Cardiac fibroblast (primary cell): ENCODE results near the gene CACNA2D3.

Experiments
- DNase-seq, 2 donors: peaks; one replicate each; pipeline versions ENCODE4 v3.0.0 to v3.0.0-alpha.2; 2010; ENCODE audit warnings: low read depth in 2 of 2
- H3K4me3 ChIP-seq, 2 donors: replicated peaks in 1 of 2; 1 replicate in 1 of 2; 2 replicates in 1 of 2; pipeline ENCODE4 v1.5.1; 2011; ENCODE audit warnings: low read depth in 2 of 2, low read length in 2 of 2, mild to moderate bottlenecking in 2 of 2, moderate library complexity in 1 of 2
- CTCF ChIP-seq: IDR thresholded peaks from one replicate; pipeline ENCODE4 v1.5.1; 2011; ENCODE audit warnings: low read depth, mild to moderate bottlenecking, low read length, inconsistent platforms

CACNA2D3 gene

DNA sequence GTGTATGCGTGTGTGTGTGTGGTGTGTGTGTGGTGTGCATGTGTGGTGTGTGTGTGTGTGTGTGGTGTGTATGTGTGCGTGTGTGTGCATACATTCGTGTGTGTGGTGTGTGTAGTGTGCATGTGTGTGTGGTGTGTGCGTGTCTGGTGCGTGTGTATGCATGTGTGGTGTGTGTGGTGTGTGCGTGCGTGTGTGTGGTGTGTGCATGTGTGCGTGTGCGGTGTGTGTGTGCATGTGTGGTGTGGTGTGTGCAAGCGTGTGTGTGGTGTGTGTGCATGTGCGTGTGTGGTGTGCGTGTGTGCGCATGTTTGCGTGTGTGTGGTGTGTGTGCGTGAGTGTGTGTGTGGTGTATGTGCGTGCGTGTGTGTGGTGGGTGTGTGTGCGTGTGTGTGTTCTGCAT, 595.2 kb downstream of the CACNA2D3 start:
- TF ChIP-seq CTCF = no peak
- no peak overlapping the region for H3K4me3 ChIP-seq
- no peak for DNase-seq

- no peak for TF ChIP-seq CTCF
- DNase-seq = no peak
- H3K4me3 ChIP-seq = no peak overlapping the region
Measured at GRCh38 chr3:54719914-54720313, 597.6 kb downstream of the CACNA2D3 start.

GRCh38 chr3:54720604-54721003, 598.3 kb downstream of the CACNA2D3 start:
- no peak overlapping the region for H3K4me3 ChIP-seq
- no peak for DNase-seq
- no peak for TF ChIP-seq CTCF

DNA sequence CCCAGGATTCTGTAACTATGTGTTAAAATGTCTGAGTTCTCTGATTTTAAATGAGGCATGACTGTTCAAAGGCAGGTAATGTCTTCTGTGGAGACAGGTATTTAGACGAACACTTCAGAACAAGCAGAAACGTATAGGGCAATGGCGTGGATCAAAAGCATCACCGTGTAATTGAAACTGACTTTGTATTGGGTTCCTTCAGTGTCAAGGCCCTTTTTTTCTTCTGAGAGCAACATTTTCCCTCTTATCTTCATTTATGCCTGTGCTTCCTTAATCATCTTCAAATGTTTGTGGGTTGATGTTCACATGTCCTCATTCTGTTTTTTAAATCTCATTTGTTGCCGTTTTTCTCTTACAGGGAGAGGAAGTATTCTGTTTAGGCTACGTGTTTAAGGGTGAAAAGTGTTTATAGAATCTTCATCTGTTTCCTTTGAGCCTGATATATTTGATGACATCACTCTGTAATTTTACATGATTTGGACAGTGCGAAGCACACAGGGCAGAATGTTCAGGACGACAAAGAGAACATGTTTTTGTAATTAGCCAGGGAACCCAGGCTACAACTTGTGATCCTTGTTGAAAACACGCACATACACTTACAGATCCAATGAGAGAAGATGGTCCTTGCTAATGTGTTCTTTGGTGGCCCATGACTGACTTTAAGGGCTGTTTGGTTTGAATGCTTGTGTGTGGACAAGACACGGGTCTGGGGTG, 609.5 kb downstream of the CACNA2D3 start:
- DNase-seq = no peak
- no peak overlapping the region for H3K4me3 ChIP-seq
- TF ChIP-seq CTCF = no peak

DNA sequence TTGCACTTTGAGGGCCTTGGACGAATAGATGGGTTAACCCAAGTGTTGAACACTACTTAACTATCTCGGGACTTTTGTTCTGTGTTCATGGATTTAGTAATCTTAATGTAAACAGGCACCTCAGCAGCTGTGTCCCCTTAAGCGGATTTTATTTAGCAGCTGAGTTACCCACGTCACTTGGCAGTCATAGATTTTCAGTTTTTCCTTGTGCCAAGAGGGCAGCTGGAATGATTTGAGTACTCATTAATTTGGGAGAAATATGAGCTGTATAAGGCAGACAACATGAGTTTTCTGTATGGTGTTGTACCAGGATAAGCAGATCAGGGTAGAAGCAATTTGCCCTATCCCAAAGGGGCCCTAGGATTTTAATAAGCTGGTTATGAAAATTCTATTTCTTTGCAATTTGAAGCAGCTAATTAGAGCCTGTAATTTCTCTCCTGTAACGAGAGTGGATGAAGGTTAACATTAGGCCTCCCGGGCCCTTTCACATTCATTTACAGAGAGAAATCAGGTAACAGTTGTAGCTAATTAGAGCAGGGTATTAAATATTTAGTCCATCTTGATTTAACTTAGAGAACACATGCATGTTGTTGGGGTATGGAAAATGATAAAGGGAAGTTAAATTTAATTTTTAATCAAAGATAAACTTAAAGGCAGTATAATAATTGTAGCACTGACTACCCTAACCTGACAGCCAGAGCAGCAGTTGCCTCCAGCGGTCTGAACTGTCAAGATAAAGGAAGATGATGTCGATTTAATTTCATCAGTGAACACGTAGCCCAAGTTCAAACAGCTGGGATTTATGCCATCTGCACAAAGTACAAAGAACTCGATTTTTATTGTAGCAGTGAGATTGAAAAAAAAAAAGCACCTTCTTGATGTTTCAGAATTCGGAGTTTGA, 611.0 kb downstream of the CACNA2D3 start:
- no peak for DNase-seq
- H3K4me3 ChIP-seq = no peak overlapping the region
- no peak for TF ChIP-seq CTCF

DNA sequence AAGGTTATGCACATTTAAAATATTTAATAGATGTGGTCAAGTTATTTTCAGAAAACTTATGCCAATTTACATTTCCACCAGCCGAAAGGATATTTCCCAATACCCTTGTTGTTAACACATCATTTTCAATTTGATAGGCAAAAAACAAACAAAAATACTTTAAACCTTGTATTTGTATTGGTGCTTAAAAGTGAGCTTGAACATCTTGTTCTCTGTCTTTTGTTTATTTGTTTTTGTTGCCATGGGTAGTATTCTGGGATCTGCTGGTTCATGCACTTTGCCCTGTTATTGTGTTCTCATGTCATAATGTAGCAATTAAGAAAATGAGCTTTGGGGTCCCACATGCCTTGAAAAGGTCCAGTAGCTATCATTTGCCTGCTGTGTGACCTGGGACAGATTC, 614.1 kb downstream of the CACNA2D3 start:
- no peak for DNase-seq
- no peak overlapping the region for H3K4me3 ChIP-seq
- no peak for TF ChIP-seq CTCF
